Liver (tissue), 9 donors: ENCODE data around the gene EFCAB12. TPM values are rescaled to one million over a fixed set of nuclear protein-coding genes. Genes with fewer than 3 reads are reported as not detected.

Experiments
- DNase-seq: peaks from one replicate; pipeline ENCODE4 v3.0.0-alpha.2; 2017; ENCODE audit warnings: low spot score
- H3K27ac ChIP-seq, 2 donors: one replicate each; pipeline ENCODE4 v1.7.0; 2013; ENCODE audit warnings: inconsistent platforms in 2 of 2, low read length in 2 of 2, control low read depth in 1 of 2, low read depth in 1 of 2, mild to moderate bottlenecking in 1 of 2
- H3K27me3 ChIP-seq, 4 donors: one replicate each; pipeline versions ENCODE4 v1.6.1 to v1.7.0; 2013; ENCODE audit warnings: low read length in 3 of 4, inconsistent platforms in 1 of 4, mild to moderate bottlenecking in 1 of 4, moderate library complexity in 1 of 4; ENCODE audit not compliant: control insufficient read depth in 4 of 4, insufficient read depth in 4 of 4
- H3K36me3 ChIP-seq, 4 donors: one replicate each; pipeline versions ENCODE4 v1.6.1 to v1.7.0; 2013; ENCODE audit warnings: low read length in 3 of 4, mild to moderate bottlenecking in 3 of 4, low read depth in 1 of 4, moderate library complexity in 1 of 4; ENCODE audit not compliant: control insufficient read depth in 4 of 4, insufficient read depth in 3 of 4
- H3K4me1 ChIP-seq, 4 donors: one replicate each; pipeline versions ENCODE4 v1.6.1 to v1.7.0; 2013; ENCODE audit warnings: low read length in 3 of 4, mild to moderate bottlenecking in 3 of 4, moderate library complexity in 1 of 4; ENCODE audit not compliant: control insufficient read depth in 4 of 4, insufficient read depth in 4 of 4
- H3K4me3 ChIP-seq, 3 donors: one replicate each; pipeline versions ENCODE4 v1.6.1 to v1.7.0; 2013; ENCODE audit warnings: low read length in 3 of 3, control low read depth in 1 of 3, low read depth in 1 of 3, mild to moderate bottlenecking in 1 of 3
- H3K9ac ChIP-seq, 2 donors: one replicate each; pipeline ENCODE4 v1.7.0; 2013; ENCODE audit warnings: low read length in 2 of 2, mild to moderate bottlenecking in 2 of 2, moderate library complexity in 2 of 2, control low read depth in 1 of 2, low read depth in 1 of 2
- H3K9me3 ChIP-seq, 4 donors: one replicate each; pipeline versions ENCODE4 v1.6.1 to v1.7.0; 2013; ENCODE audit warnings: low read length in 3 of 4; ENCODE audit not compliant: control insufficient read depth in 4 of 4
- EGR1 ChIP-seq, 2 donors: IDR thresholded peaks; 2 replicates each; pipeline ENCODE4 v1.6.1; 2016 to 2018; ENCODE audit warnings: antibody characterized with exemption in 2 of 2, low read depth in 2 of 2
- FOXA1 ChIP-seq: IDR thresholded peaks from 2 replicates; pipeline ENCODE4 v1.6.1; 2016; ENCODE audit warnings: antibody characterized with exemption
- FOXA2 ChIP-seq: IDR thresholded peaks from 2 replicates; pipeline ENCODE4 v1.6.1; 2016; ENCODE audit warnings: antibody characterized with exemption
- GABPA ChIP-seq, 2 donors: IDR thresholded peaks in 1 of 2; conservative IDR thresholded peaks in 1 of 2; 2 replicates each; pipeline ENCODE4 v1.6.1; 2016; ENCODE audit warnings: antibody characterized with exemption in 2 of 2, mild to moderate bottlenecking in 1 of 2, moderate library complexity in 1 of 2
- HNF4A ChIP-seq, 2 donors: conservative IDR thresholded peaks; 2 replicates each; pipeline ENCODE4 v1.6.1; 2016; ENCODE audit warnings: antibody characterized with exemption in 2 of 2, mild to moderate bottlenecking in 2 of 2
- HNF4G ChIP-seq: IDR thresholded peaks from 2 replicates; pipeline ENCODE4 v1.6.1; 2016; ENCODE audit warnings: antibody characterized with exemption
- JUND ChIP-seq, 2 donors: IDR thresholded peaks; 2 replicates each; pipeline ENCODE4 v1.6.1; 2016; ENCODE audit warnings: antibody characterized with exemption in 2 of 2
- NR2F2 ChIP-seq: IDR thresholded peaks from 2 replicates; pipeline ENCODE4 v1.6.1; 2016; ENCODE audit warnings: antibody characterized with exemption
- RAD21 ChIP-seq, 2 donors: IDR thresholded peaks; 2 replicates each; pipeline ENCODE4 v1.6.1; 2016; ENCODE audit warnings: antibody characterized with exemption in 2 of 2, mild to moderate bottlenecking in 2 of 2
- RXRA ChIP-seq, 2 donors: IDR thresholded peaks; 2 replicates each; pipeline ENCODE4 v1.6.1; 2017 to 2018; ENCODE audit warnings: antibody characterized with exemption in 2 of 2, mild to moderate bottlenecking in 1 of 2
- SP1 ChIP-seq: IDR thresholded peaks from 2 replicates; pipeline ENCODE4 v1.6.1; 2018; ENCODE audit warnings: antibody characterized with exemption, mild to moderate bottlenecking
- TAF1 ChIP-seq: conservative IDR thresholded peaks from 2 replicates; pipeline ENCODE4 v1.6.1; 2016; ENCODE audit warnings: antibody characterized with exemption, mild to moderate bottlenecking
- YY1 ChIP-seq: IDR thresholded peaks from 2 replicates; pipeline ENCODE4 v1.6.1; 2016; ENCODE audit warnings: antibody characterized with exemption, mild to moderate bottlenecking
- WGBS: extraction: QIAGEN DNeasy Blood & Tissue Kit; methylation state at CpG from one replicate; pipeline ENCODE4 v1.1.7; 2013; 5-methylcytosine and 5-hydroxymethylcytosine counted together
- polyA plus RNA-seq, 2 donors: library from polyadenylated mRNA; stranded (reverse) in 1 of 2; unstranded in 1 of 2; fragments of 200-250 nt in 1 of 2; fragments of >200 nt in 1 of 2; fragmentation: Nextera tagmentation in 1 of 2; extraction: Ambion mirVana in 1 of 2; gene quantifications; one replicate each; pipeline versions ENCODE4 v1.2.1 to v1.2.3, GENCODE V29; 2013 to 2015
- total RNA-seq, 2 donors: library from RNA; depleted of rRNA; stranded (reverse); fragments of >200 nt; gene quantifications; one replicate each; pipeline ENCODE4 v1.2.3, GENCODE V29; 2014
- TF ChIP-seq, protein P1 (sequence below): IDR thresholded peaks from 2 replicates; pipeline ENCODE4 v1.6.1; 2016; ENCODE audit warnings: antibody characterized with exemption, mild to moderate bottlenecking
- TF ChIP-seq, protein P2 (sequence below): IDR thresholded peaks from 2 replicates; pipeline ENCODE4 v1.6.1; 2016; ENCODE audit warnings: antibody characterized with exemption
- TF ChIP-seq, protein P3 (sequence below): fragments of 150-350 bp; IDR thresholded peaks from 2 replicates; pipeline ENCODE4 v1.5.1; 2017; ENCODE audit warnings: improper control_type of control experiment, low read depth, low read length; ENCODE audit not compliant: missing input control
- TF ChIP-seq, protein P4 (sequence below): IDR thresholded peaks from 2 replicates; pipeline ENCODE4 v1.6.1; 2016; ENCODE audit warnings: antibody characterized with exemption
- TF ChIP-seq, protein P5 (sequence below): IDR thresholded peaks from 2 replicates; pipeline ENCODE4 v1.6.1; 2016; ENCODE audit warnings: antibody characterized with exemption
- donor health status: healthy.
- donor health status: healthy.
- donor health status: healthy.
- donor health status: healthy.
- donor health status: healthy.

The EFCAB12 gene
- total and polyA plus RNA-seq, 4 donors: 0.37 to 2.4 (median 0.65) TPM

DNA sequence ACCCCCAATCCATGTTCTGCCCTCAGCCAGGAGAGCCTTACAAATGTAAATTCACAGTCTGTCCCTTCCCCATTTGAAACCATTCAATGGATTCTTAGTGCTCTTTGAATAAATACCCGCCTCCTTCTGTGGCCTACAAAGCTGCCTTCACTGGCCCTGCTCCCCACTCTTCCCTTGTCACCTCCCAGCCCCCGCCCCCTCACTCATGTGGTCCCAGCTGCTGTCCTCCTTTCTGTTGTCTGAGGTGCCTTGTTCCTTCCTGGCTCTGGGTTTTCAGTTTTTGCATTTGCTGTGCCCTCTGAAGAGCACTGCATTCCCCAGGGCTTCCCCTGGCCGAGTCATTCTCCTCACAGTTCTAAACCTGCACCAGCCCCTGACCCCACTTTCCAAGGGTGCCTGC, 3.2 kb downstream of the EFCAB12 start:
- WGBS: 85% methylated on average over 3 of the region's 3 CpGs
- H3K27ac ChIP-seq: no peak overlapping the region
- no peak for DNase-seq

DNA sequence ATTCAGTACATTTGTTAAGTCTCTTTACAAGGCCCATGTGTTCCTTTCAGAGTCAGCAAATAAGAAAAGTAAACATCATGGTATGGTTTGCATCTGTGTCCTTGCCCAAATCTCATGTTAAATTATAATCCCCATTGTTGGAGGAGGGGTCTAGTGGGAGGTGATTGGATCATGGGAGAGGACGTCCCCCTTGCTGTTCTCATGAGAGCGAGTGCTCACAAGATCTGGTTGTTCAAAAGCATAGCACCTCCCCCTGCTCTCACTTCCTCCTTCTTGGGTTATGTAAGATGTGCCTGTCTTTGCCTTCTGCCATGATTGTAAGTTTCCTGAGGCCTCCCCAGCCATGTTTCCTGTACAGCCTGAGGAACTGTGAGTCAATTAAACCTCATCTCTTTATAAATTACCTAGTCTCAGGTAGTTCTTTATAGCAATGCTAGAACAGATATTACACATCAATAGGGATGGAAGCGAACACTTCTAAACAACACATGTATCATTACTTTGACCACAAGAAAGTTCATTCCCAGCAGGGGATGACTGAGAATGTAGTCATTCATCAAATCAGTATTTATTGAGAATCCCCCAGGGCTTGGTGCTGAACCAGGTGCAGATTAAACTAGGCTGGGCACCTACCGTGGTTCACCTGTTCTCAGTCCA, 4.1 kb downstream of the EFCAB12 start:
- no peak overlapping the region for H3K27ac ChIP-seq
- no peaks in the 10 kb centered on the region for H3K9me3 ChIP-seq
- no peaks in the 10 kb centered on the region for H3K27me3 ChIP-seq
- H3K9ac ChIP-seq: no peak overlapping the region
- 89% methylated on average over 4 of the region's 4 CpGs for WGBS
- no peaks in the 10 kb centered on the region for H3K36me3 ChIP-seq
- TF ChIP-seq, protein P1, sequence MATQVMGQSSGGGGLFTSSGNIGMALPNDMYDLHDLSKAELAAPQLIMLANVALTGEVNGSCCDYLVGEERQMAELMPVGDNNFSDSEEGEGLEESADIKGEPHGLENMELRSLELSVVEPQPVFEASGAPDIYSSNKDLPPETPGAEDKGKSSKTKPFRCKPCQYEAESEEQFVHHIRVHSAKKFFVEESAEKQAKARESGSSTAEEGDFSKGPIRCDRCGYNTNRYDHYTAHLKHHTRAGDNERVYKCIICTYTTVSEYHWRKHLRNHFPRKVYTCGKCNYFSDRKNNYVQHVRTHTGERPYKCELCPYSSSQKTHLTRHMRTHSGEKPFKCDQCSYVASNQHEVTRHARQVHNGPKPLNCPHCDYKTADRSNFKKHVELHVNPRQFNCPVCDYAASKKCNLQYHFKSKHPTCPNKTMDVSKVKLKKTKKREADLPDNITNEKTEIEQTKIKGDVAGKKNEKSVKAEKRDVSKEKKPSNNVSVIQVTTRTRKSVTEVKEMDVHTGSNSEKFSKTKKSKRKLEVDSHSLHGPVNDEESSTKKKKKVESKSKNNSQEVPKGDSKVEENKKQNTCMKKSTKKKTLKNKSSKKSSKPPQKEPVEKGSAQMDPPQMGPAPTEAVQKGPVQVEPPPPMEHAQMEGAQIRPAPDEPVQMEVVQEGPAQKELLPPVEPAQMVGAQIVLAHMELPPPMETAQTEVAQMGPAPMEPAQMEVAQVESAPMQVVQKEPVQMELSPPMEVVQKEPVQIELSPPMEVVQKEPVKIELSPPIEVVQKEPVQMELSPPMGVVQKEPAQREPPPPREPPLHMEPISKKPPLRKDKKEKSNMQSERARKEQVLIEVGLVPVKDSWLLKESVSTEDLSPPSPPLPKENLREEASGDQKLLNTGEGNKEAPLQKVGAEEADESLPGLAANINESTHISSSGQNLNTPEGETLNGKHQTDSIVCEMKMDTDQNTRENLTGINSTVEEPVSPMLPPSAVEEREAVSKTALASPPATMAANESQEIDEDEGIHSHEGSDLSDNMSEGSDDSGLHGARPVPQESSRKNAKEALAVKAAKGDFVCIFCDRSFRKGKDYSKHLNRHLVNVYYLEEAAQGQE: no peak
- no peak for TF ChIP-seq FOXA2
- TF ChIP-seq, protein P2, sequence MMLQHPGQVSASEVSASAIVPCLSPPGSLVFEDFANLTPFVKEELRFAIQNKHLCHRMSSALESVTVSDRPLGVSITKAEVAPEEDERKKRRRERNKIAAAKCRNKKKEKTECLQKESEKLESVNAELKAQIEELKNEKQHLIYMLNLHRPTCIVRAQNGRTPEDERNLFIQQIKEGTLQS: no peak
- TF ChIP-seq RXRA (IDR thresholded peaks at IDR 0.05): no peak
- no peak for TF ChIP-seq HNF4G
- TF ChIP-seq, protein P3, sequence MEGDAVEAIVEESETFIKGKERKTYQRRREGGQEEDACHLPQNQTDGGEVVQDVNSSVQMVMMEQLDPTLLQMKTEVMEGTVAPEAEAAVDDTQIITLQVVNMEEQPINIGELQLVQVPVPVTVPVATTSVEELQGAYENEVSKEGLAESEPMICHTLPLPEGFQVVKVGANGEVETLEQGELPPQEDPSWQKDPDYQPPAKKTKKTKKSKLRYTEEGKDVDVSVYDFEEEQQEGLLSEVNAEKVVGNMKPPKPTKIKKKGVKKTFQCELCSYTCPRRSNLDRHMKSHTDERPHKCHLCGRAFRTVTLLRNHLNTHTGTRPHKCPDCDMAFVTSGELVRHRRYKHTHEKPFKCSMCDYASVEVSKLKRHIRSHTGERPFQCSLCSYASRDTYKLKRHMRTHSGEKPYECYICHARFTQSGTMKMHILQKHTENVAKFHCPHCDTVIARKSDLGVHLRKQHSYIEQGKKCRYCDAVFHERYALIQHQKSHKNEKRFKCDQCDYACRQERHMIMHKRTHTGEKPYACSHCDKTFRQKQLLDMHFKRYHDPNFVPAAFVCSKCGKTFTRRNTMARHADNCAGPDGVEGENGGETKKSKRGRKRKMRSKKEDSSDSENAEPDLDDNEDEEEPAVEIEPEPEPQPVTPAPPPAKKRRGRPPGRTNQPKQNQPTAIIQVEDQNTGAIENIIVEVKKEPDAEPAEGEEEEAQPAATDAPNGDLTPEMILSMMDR: no peak
- no peak for TF ChIP-seq SP1
- TF ChIP-seq, protein P4, sequence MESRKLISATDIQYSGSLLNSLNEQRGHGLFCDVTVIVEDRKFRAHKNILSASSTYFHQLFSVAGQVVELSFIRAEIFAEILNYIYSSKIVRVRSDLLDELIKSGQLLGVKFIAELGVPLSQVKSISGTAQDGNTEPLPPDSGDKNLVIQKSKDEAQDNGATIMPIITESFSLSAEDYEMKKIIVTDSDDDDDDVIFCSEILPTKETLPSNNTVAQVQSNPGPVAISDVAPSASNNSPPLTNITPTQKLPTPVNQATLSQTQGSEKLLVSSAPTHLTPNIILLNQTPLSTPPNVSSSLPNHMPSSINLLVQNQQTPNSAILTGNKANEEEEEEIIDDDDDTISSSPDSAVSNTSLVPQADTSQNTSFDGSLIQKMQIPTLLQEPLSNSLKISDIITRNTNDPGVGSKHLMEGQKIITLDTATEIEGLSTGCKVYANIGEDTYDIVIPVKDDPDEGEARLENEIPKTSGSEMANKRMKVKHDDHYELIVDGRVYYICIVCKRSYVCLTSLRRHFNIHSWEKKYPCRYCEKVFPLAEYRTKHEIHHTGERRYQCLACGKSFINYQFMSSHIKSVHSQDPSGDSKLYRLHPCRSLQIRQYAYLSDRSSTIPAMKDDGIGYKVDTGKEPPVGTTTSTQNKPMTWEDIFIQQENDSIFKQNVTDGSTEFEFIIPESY: no peak
- no peak for TF ChIP-seq RAD21 (IDR thresholded peaks at IDR 0.05)
- TF ChIP-seq JUND (IDR thresholded peaks at IDR 0.05): no peak
- TF ChIP-seq GABPA (IDR thresholded peaks at IDR 0.05 in 1 of 2, conservative IDR thresholded peaks at IDR 0.05 in 1 of 2): no peak
- TF ChIP-seq YY1: no peak
- TF ChIP-seq TAF1: no peak
- TF ChIP-seq, protein P5, sequence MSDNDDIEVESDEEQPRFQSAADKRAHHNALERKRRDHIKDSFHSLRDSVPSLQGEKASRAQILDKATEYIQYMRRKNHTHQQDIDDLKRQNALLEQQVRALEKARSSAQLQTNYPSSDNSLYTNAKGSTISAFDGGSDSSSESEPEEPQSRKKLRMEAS: no peak
- TF ChIP-seq HNF4A (conservative IDR thresholded peaks at IDR 0.05): no peak
- TF ChIP-seq EGR1 (IDR thresholded peaks at IDR 0.05; ENCODE audit: low read depth in 2 of 2): no peak
- TF ChIP-seq FOXA1: no peak
- no peak for TF ChIP-seq NR2F2
- no peak overlapping the region for H3K4me3 ChIP-seq
- peaks cover 3 to 15% (median 12%) of the 10 kb centered on the region in 4 donors for H3K4me1 ChIP-seq
- DNase-seq: no peak

More for the DNA sequence above, 3.2 kb downstream of the EFCAB12 start:
- Histone ChIP-seq H3K27me3 (no peaks in the 10 kb centered on the region), H3K36me3 (no peaks in the 10 kb centered on the region), H3K4me3 (no peak overlapping the region), H3K9ac (no peak overlapping the region), H3K9me3 (no peaks in the 10 kb centered on the region), H3K4me1 (peaks cover 3 to 15% (median 12%) of the 10 kb centered on the region in 4 donors)
- TF ChIP-seq HNF4A (conservative IDR thresholded peaks at IDR 0.05) (no peak), FOXA1 (no peak), YY1 (no peak), RAD21 (IDR thresholded peaks at IDR 0.05) (no peak), HNF4G (no peak), NR2F2 (no peak), FOXA2 (no peak)
- TF ChIP-seq, protein P2: no peak
- TF ChIP-seq, protein P3: no peak
